ENCODE measurements around the gene RUNX1. TPM values are rescaled to one million over a fixed set of nuclear protein-coding genes. Genes with fewer than 3 reads are reported as not detected.
"Not testable (repeated sequence)": the region's sequence is repeated elsewhere in the genome, so short reads cannot be mapped to it uniquely, and the experiment has no call there.

RUNX1 gene
- total RNA-seq, 1 donor from 2014 or later, result 25.4 TPM

DNA sequence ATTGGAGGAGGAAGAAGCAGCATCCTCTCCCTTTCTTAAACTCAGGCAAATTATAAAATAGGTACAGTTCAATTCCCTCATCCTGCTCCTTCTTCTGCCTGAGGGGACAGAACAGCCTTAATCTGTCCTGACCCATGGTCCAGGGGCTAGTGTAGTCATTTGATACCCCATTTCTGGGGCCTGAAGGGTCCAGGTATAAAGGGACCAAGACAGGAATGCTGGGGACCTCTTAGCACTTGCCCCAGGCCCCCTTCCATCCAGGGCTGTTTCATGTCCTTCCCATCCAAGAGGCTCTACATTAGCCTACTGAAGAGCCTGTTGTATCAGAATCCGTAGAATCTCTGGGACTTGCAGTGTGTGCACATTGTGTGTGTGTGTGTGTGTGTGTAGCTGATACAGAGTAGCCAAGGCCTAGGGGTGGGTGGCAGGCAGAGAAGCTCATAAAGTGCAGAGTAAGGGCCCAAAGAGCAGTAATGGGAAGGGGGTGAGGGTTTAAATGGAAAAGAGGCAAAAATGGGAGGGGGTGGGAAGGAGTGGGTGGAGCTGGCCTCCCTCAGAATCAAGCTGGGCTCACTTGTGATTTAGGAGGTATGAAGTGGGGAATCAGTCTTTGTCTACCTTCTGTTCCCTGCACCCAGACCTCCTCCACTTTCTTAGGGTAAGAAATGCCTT lies 32.4 kb downstream of the RUNX1 start:
- DNase-seq (ENCODE audit: low read depth), result no peak

GRCh38 chr21:35016071-35016470 lies 33.0 kb downstream of the RUNX1 start:
- DNase-seq (ENCODE audit: low read depth), result no peak

DNA sequence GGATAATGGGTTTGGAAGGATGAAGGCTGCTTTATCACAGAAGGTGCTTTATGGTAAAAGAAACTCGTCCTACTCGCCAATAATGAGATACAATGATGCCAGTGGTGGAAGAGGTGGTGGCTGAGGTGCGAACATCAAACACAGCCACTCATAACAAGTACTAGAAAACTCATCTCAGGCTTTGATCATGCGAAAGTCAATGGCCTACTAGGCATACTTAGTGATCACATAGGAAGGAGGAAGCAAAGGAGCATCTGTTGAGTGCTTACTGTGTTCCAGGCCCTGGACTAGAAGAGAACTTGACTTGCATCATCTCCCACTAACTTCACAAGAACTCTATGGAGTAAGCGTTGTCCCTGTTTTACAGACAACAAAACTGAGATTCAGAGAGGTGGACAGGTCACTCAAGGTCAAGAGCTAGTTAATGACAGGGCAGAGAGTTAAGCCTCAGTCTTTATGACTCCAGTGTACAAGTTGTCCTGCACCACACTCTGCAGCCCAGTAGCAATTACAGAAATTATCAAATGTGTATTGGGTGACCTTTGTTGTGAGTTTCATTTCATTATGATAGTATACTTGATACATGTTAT lies 33.6 kb downstream of the RUNX1 start:
- DNase-seq (ENCODE audit: low read depth), result no peak

DNA sequence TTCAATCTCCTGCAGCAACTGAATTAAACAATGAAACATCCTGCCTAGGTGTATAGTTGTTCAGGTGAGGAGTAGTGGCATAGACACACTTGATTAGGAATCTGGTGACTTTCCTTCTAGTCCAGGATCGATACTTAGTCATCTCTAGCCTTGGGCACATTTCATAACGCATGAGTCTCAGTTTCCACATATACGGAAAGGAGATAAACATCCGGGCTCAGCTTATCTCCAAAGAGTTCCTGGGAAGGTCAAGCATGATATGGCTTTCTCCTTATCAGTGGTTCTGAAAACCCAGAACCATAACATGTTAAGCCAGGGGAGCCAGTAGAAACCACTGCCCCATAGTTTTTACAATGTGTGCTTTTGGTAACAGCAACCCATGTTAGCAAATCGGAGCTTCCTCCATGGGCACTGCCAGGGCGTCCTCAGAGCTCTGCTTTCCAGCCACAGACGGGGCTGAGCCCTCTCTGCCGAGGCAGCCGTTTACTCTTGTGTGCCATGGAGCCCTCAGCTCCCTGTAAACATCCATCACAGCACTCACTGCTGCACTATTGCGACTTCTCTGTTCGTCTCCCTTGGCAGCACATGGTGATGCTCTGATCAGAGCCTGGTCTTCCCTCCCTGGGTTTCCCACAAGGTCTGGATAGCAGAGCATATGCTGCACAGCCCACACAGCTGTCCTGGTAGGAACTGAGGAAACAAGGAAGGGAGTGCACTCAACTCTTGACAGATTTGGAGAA lies 34.6 kb downstream of the RUNX1 start:
- no peak for DNase-seq (ENCODE audit: low read depth)

DNA sequence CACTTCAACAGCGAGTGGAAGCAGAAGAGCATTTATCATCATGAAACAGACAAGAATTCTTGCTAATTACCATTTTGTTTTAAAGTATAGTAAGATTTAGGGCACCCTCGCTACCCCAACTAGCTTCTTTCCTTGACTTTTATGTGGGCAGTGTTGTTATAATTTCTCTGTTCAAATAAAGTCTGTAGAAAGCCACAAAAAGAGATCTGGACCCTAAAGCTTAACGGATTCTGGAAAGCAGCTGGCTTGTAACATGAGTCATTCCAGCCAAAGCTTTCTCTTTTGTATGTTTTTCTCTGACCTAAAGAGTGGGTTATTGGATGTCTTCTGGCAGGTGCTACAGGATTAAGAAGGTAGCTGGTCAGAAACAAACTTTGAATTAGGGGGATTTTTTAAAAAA lies 37.4 kb downstream of the RUNX1 start:
- peak; percentile 40 for DNase-seq (ENCODE audit: low read depth)

DNA sequence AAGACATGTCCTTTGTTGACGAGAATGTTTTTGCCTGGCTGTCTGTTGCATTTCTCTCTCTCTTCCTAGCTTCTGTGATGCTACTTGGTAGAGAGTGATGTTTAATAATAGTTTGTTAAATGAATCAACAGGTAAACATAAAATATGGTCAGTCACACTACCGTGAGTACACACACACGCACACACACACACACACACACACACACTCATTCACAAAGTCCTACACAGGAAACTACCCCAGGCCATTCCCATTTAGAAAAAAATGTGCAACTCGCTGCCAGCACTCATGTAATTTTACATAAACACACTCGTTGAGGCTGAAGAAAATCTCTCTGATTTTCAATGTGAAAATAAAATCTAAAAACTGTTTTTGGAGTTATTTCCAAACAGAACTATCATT lies 38.7 kb downstream of the RUNX1 start:
- no peak for DNase-seq (ENCODE audit: low read depth)

- DNase-seq (ENCODE audit: low read depth), result no peak
These were observed 41.8 kb downstream of the RUNX1 start for GRCh38 chr21:35007348-35007747.

DNA sequence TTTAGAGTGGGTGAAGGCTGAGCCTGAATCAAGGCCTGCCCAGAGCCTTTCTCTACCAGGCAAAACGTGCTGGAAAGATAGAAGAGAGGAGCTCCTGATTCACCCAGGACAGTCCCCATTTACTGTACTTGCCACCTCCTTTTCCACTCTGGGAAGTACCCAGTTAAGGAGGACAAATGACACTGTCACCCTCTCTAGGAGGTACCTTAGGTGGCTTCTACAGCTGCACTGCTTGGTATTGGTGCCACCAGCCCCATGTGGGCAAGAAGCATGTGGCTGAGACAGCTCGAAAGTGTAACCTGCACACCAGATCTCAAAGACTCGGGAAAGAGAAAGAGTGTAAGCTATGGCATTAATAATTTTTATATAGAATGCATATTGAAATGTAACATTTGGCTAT lies 42.3 kb downstream of the RUNX1 start:
- DNase-seq (ENCODE audit: low read depth), result no peak

DNA sequence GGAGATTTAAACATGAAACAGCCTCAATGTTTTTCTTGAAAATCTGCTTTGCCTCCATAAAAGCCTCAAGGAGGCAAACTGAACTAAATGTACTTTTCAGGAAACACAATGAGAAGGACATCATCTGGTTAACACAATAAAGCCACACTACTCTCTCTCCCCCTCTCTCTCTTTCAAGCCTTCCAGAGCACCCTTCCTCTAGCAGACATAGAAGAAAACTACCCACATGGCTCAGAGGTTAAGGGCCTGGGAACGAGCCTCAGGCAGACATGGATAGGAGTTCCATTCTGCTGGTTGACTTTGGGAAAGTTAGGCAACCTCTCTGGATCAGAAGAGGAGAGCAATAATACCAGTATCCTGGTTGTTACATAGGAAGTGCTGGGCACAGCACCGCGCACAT lies 42.9 kb downstream of the RUNX1 start:
- DNase-seq (ENCODE audit: low read depth), result no peak

GRCh38 chr21:35005560-35006224 lies 43.4 kb downstream of the RUNX1 start:
- DNase-seq (ENCODE audit: low read depth), result no peak

GRCh38 chr21:35005077-35005476 lies 44.0 kb downstream of the RUNX1 start:
- DNase-seq (ENCODE audit: low read depth), result no peak

DNA sequence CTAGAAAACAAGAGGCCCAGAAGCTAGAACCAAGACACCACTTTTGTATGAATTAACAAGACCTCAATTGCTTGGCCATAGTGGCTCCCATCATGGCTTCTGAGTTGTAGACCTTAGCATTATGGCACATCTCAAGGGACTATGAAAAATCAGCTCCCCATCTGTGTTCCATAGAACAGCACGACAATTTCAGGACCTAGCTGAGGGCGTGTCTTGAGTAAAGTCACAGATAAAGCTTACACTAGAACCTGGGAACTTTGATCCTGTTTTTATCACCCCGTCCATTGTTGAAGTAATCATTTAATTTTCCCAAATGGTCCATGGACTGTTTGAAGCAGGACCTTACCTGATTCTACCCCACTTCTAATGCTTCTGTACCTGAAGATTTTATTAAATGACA lies 44.8 kb downstream of the RUNX1 start:
- no peak for DNase-seq (ENCODE audit: low read depth)

DNA sequence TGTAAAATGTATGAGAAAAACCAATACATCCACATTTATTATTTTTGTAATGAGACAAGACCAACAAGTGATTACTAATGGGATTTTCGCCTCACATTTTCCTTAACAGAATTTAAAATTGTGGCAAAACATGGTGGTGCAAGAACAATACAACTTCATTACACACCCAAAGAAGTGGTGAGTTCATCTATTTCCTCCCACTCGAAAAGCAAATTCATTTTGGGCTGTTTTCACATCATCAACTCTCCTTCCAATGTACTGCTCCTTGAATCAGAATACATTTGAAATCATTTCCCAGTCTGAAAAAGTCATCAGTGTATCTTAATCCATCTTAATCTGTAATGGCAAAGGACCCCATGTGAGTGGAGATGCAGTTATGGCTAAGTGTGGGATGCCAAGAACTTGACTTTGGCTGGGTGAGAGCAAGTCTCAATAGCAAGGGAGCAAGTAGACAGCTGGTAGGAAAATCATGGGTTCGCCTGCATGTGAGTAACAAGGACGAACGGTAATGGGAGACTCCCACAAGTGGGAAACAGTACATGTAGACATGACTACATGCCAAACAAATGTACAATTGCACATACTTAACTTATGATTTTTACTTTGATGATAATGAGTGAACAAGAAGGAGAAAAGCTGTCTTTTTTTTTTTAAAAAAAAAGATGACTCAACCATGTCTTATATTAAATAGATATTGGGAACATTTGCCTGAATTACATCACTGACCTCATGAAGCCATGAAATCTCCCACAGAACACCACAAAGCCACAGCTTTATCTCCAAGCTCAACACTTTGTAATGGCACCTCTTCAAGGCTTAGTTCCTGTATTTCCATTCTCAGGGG lies 46.0 kb downstream of the RUNX1 start:
- peak; percentile 32 for DNase-seq (ENCODE audit: low read depth)

DNA sequence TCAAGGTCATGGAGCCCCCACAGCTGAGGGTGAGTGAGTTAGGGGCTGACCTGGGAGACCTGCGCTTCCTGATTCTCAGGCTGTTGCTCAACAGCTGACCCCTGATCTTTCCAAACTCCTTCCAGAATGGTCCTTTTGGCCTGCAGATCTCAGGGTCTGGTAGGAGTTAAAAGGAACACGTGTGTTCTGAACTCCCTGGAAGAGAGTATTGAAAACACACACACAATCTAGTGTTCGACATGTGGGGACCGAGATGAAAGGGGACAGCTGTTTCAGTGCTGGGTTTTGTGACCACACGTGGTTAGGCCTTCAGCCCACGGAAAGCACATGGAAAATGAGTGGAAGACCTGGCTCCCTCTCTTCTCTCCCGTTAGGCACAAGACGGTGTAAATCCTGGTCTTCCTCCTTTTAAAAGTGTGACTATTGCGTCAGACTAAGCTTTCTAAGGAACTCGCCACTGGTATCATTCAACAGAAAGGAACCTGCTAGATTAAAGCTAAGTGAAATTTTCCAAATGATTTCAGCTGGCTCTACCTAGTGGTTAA lies 49.6 kb downstream of the RUNX1 start:
- no peak for DNase-seq (ENCODE audit: low read depth)

DNA sequence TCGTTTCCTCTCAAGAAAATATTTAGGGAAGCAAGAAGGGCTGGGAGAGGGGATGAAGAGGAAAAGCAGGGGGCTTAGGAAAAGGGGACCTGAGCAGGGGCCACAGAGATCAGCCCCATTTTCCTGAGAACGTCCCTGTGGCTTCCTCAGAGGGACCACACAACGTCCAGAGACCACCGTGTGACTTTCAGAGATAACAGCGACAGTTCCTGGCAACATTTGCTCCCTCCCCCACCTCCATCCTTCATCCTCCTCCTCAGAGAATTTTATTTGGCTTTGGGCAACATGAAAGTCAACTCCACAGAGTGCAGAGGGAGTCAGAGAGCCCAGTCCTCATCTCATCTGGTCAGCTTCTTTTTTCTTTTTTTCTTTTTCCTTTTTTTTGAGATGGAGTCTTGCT lies 50.9 kb downstream of the RUNX1 start:
- no peak for DNase-seq (ENCODE audit: low read depth)

DNA sequence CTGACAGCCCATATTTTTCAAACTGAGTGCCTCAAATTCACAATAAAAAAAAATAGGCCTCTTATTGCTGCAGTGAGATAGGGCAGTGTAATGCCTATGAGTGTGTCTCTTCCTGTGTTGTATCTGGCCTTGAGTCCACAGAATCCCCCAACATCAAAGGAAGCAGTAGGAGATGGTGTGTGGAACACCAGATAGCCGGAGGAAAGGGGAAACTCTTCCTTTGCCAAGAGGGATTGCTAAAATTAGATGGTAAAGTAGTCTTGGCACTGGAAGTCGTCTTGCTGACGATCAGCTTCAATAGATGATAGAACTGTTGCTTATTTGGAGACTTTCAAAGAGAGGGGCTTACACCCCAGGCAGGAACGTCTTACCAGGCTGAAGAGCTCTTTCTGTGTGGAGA lies 51.8 kb downstream of the RUNX1 start:
- DNase-seq (ENCODE audit: low read depth), result no peak

GRCh38 chr21:34996304-34997101 lies 52.6 kb downstream of the RUNX1 start:
- DNase-seq (ENCODE audit: low read depth), result no peak

GRCh38 chr21:34995979-34996303 lies 53.2 kb downstream of the RUNX1 start:
- DNase-seq (ENCODE audit: low read depth), result no peak

GRCh38 chr21:34994766-34995631 lies 54.1 kb downstream of the RUNX1 start:
- peak; percentile 22 for DNase-seq (ENCODE audit: low read depth)

GRCh38 chr21:34993521-34993921 lies 55.6 kb downstream of the RUNX1 start:
- DNase-seq (ENCODE audit: low read depth), result not testable (repeated sequence)
